Measurements from ENCODE around the gene CARS2.
"Not testable (repeated sequence)": the region's sequence is repeated elsewhere in the genome, so short reads cannot be mapped to it uniquely, and the experiment has no call there.

CARS2 gene

DNA sequence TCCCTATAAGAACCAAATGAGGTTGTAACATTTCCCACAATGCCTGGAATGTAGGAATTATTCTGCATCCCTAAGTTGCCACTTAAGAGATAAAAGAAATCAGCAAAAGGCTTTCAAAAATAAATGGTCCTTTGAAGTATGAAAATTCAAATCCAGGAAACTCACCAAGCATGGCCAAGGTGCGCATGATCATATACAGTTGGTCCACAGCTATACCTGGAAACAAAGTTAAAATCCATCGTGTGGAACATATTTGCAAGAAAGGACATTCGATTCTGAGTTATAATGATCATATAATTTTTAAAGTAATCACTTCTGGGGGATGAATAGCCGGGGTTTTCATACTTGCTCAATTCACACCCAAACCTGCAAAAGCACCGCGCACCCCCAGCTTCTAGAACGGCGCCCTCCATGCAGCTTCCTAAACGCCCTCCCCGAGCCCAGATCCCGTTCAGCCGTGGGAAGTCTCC is 525 bp downstream of the CARS2 start:
- peak overlapping the region; percentile 61; the same call in 1 of the 2 replicates for H3K27ac ChIP-seq (ENCODE audit: low read depth, low read length)
- peak overlapping the region; percentile 87 for H3K4me3 ChIP-seq (ENCODE audit: low read length)
- no peaks in the 10 kb centered on the region for H3K9me3 ChIP-seq (ENCODE audit: insufficient read depth, low read depth, low read length)
- no peaks in the 10 kb centered on the region for H3K27me3 ChIP-seq (ENCODE audit: insufficient read depth, low read length)
- 10% methylated on average over 11 of the region's 12 CpGs for whole genome bisulfite sequencing
- peaks cover 8% of the 10 kb centered on the region; the same call in 1 of the 2 replicates for H3K4me1 ChIP-seq (ENCODE audit: insufficient read depth, low read length)
- H3K9ac ChIP-seq (ENCODE audit: low read depth, low read length), result peak overlapping the region; percentile 92
- peaks cover 26% of the 10 kb centered on the region for H3K36me3 ChIP-seq (ENCODE audit: insufficient read depth, low read length)

DNA sequence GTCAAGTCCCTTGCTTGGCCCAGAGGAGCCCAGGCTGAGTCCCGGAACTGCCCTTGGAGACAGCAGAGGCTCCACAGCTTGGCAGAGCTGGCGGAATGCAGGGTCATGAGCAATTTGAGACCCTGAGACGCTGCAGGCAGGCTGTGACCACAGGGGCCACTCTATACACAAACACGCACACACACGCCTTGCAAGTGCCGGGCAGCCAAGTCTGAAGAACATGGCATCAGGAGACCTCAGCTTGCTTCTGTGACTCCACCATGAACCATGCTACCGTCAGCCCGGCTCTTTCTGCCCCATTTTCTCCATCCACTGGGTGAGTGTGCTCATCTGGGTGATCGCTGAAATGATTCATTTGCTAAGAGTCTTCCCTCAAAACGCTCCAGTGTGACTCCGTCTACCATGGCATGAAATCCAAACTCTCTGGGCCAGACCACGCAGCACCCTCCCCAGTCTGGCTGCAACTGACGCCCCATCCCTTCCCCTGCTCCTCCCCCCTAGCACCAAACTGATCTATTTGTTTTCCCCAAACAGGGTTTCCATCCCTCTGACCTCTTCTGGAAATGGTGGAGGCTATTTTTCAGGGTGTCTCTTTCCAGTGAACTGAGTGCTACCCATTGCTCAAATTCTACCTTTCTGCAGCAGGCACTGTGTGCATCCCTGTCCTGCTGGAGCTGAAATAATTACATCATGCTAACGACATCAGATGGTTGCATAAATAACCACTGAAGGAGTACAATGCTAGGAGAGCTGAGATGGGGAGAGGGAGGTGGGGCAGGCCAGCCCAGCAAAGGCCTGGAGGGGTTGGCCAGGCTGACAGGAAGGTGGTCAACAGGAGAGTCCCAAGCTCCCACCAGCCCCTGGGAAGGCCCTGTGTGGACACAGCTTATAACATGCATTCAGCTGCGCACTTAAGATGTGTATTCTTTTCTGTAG is 3.1 kb downstream of the CARS2 start:
- Histone ChIP-seq H3K4me1 (ENCODE audit: insufficient read depth, low read length) (peaks cover 8% of the 10 kb centered on the region; the same call in 1 of the 2 replicates), H3K9ac (ENCODE audit: low read depth, low read length) (no peak overlapping the region), H3K4me3 (ENCODE audit: low read length) (no peak overlapping the region), H3K27ac (ENCODE audit: low read depth, low read length) (no peak overlapping the region), H3K36me3 (ENCODE audit: insufficient read depth, low read length) (peaks cover 49% of the 10 kb centered on the region), H3K27me3 (ENCODE audit: insufficient read depth, low read length) (no peaks in the 10 kb centered on the region), H3K9me3 (ENCODE audit: insufficient read depth, low read depth, low read length) (no peaks in the 10 kb centered on the region)
- WGBS, result 93% methylated on average over 14 of the region's 15 CpGs

- Histone ChIP-seq H3K4me3 (ENCODE audit: low read length) (no peak overlapping the region), H3K27ac (ENCODE audit: low read depth, low read length) (no peak overlapping the region), H3K9me3 (ENCODE audit: insufficient read depth, low read depth, low read length) (no peaks in the 10 kb centered on the region), H3K27me3 (ENCODE audit: insufficient read depth, low read length) (no peaks in the 10 kb centered on the region), H3K4me1 (ENCODE audit: insufficient read depth, low read length) (peaks cover 8% of the 10 kb centered on the region; the same call in 1 of the 2 replicates), H3K36me3 (ENCODE audit: insufficient read depth, low read length) (peaks cover 57% of the 10 kb centered on the region), H3K9ac (ENCODE audit: low read depth, low read length) (no peak overlapping the region)
- 95% methylated on average over 3 of the region's 3 CpGs for WGBS
These were observed 3.8 kb downstream of the CARS2 start for GRCh38 chr13:110702089-110702488.

DNA sequence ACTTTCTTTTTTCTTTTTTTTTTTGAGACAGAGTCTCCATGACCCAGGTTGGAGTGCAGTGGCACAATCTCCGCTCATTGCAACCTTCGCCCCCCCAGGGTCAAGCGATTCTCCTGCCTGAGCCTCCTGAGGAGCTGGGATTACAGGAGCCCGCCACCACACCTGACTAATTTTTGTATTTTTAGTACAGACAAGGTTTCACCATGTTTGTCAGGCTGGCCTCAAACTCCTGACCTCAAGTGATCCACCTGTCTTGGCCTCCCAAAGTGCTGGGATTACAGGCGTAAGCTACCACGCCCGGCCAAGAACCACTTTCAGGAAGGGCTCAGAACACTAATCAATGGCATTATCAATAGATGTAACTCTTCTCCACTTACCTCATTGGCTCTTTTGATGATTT is 4.9 kb downstream of the CARS2 start:
- not testable (repeated sequence) for H3K9ac ChIP-seq (ENCODE audit: low read depth, low read length); H3K27me3 ChIP-seq (ENCODE audit: insufficient read depth, low read length); H3K4me1 ChIP-seq (ENCODE audit: insufficient read depth, low read length); H3K9me3 ChIP-seq (ENCODE audit: insufficient read depth, low read depth, low read length); H3K27ac ChIP-seq (ENCODE audit: low read depth, low read length); H3K4me3 ChIP-seq (ENCODE audit: low read length)
- peaks cover 65% of the 10 kb centered on the region for H3K36me3 ChIP-seq (ENCODE audit: insufficient read depth, low read length)
- WGBS, result 95% methylated on average over 7 of the region's 7 CpGs

DNA sequence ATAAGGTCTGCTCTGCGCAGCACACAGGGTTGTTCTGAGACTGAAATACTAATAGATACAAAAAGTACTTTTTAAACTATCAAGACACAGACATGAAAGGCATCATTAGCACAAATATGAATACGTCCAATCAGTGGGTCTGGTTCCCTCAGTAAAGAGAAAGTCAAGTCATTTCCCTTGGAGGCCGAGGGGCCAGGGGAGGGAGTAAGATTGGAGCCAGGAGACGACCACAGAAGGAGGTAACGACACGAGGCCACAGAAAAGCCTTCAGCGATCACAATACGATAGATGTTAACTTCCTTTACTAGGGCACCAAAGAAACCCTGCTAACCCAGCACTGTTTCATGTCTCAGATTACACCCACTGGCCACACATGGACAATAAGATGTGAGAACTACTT is 5.3 kb downstream of the CARS2 start:
- H3K27me3 ChIP-seq (ENCODE audit: insufficient read depth, low read length), result no peaks in the 10 kb centered on the region
- H3K27ac ChIP-seq (ENCODE audit: low read depth, low read length), result no peak overlapping the region
- peaks cover 8% of the 10 kb centered on the region; the same call in 1 of the 2 replicates for H3K4me1 ChIP-seq (ENCODE audit: insufficient read depth, low read length)
- peaks cover 68% of the 10 kb centered on the region for H3K36me3 ChIP-seq (ENCODE audit: insufficient read depth, low read length)
- WGBS, result 79% methylated on average over 7 of the region's 8 CpGs
- no peaks in the 10 kb centered on the region for H3K9me3 ChIP-seq (ENCODE audit: insufficient read depth, low read depth, low read length)
- H3K4me3 ChIP-seq (ENCODE audit: low read length), result no peak overlapping the region
- H3K9ac ChIP-seq (ENCODE audit: low read depth, low read length), result no peak overlapping the region

GRCh38 chr13:110700186-110700585 is 5.7 kb downstream of the CARS2 start:
- Histone ChIP-seq H3K4me3 (ENCODE audit: low read length) (no peak overlapping the region), H3K27ac (ENCODE audit: low read depth, low read length) (no peak overlapping the region), H3K36me3 (ENCODE audit: insufficient read depth, low read length) (peaks cover 70% of the 10 kb centered on the region), H3K9me3 (ENCODE audit: insufficient read depth, low read depth, low read length) (no peaks in the 10 kb centered on the region), H3K27me3 (ENCODE audit: insufficient read depth, low read length) (no peaks in the 10 kb centered on the region), H3K9ac (ENCODE audit: low read depth, low read length) (no peak overlapping the region), H3K4me1 (ENCODE audit: insufficient read depth, low read length) (peaks cover 7% of the 10 kb centered on the region; the same call in 1 of the 2 replicates)
- WGBS, result 91% methylated on average over 14 of the region's 14 CpGs

- Histone ChIP-seq H3K27me3 (ENCODE audit: insufficient read depth, low read length) (no peaks in the 10 kb centered on the region), H3K9ac (ENCODE audit: low read depth, low read length) (no peak overlapping the region), H3K4me3 (ENCODE audit: low read length) (no peak overlapping the region), H3K36me3 (ENCODE audit: insufficient read depth, low read length) (peaks cover 76% of the 10 kb centered on the region), H3K9me3 (ENCODE audit: insufficient read depth, low read depth, low read length) (no peaks in the 10 kb centered on the region), H3K4me1 (ENCODE audit: insufficient read depth, low read length) (no peaks in the 10 kb centered on the region), H3K27ac (ENCODE audit: low read depth, low read length) (no peak overlapping the region)
- 85% methylated on average over 15 of the region's 15 CpGs for WGBS
These were observed 6.5 kb downstream of the CARS2 start for GRCh38 chr13:110699148-110700145.

- Histone ChIP-seq H3K27ac (ENCODE audit: low read depth, low read length) (no peak overlapping the region), H3K9me3 (ENCODE audit: insufficient read depth, low read depth, low read length) (no peaks in the 10 kb centered on the region), H3K4me1 (ENCODE audit: insufficient read depth, low read length) (no peaks in the 10 kb centered on the region), H3K4me3 (ENCODE audit: low read length) (no peak overlapping the region), H3K27me3 (ENCODE audit: insufficient read depth, low read length) (no peaks in the 10 kb centered on the region), H3K9ac (ENCODE audit: low read depth, low read length) (no peak overlapping the region), H3K36me3 (ENCODE audit: insufficient read depth, low read length) (peaks cover 76% of the 10 kb centered on the region)
- WGBS, result 95% methylated on average over 4 of the region's 4 CpGs
These were observed 7.2 kb downstream of the CARS2 start for GRCh38 chr13:110698689-110699088.

- no peak overlapping the region for H3K27ac ChIP-seq (ENCODE audit: low read depth, low read length)
- no peaks in the 10 kb centered on the region for H3K27me3 ChIP-seq (ENCODE audit: insufficient read depth, low read length)
- no peak overlapping the region for H3K4me3 ChIP-seq (ENCODE audit: low read length)
- no peak overlapping the region for H3K9ac ChIP-seq (ENCODE audit: low read depth, low read length)
- H3K4me1 ChIP-seq (ENCODE audit: insufficient read depth, low read length), result no peaks in the 10 kb centered on the region
- H3K9me3 ChIP-seq (ENCODE audit: insufficient read depth, low read depth, low read length), result no peaks in the 10 kb centered on the region
- 75% methylated on average over 3 of the region's 4 CpGs for WGBS
- peaks cover 78% of the 10 kb centered on the region for H3K36me3 ChIP-seq (ENCODE audit: insufficient read depth, low read length)
These were observed 8.1 kb downstream of the CARS2 start for GRCh38 chr13:110697842-110698241.

GRCh38 chr13:110696776-110697175 is 9.1 kb downstream of the CARS2 start:
- Histone ChIP-seq H3K27ac (ENCODE audit: low read depth, low read length) (no peak overlapping the region), H3K9me3 (ENCODE audit: insufficient read depth, low read depth, low read length) (no peaks in the 10 kb centered on the region), H3K36me3 (ENCODE audit: insufficient read depth, low read length) (peaks cover 69% of the 10 kb centered on the region), H3K9ac (ENCODE audit: low read depth, low read length) (no peak overlapping the region), H3K4me1 (ENCODE audit: insufficient read depth, low read length) (no peaks in the 10 kb centered on the region), H3K27me3 (ENCODE audit: insufficient read depth, low read length) (no peaks in the 10 kb centered on the region), H3K4me3 (ENCODE audit: low read length) (no peak overlapping the region)
- 95% methylated on average over 10 of the region's 10 CpGs for WGBS

DNA sequence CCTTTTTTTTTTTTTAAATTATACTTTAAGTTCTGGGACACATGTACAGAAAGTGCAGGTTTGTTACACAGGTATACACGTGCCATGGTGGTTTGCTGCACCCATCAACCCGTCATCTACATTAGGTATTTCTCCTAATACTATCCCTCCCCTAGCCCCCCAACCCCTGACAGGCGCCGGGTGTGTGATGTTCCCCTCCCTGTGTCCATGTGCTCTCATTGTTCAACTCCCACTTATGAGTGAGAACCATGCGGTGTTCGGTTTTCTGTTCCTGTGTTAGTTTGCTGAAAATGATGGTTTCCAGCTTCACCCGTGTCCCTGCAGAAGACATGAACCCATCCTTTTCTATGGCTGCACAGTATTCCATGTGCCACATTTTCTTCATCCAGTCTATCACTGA is 10.1 kb downstream of the CARS2 start:
- H3K4me3 ChIP-seq (ENCODE audit: low read length); H3K27me3 ChIP-seq (ENCODE audit: insufficient read depth, low read length); H3K9ac ChIP-seq (ENCODE audit: low read depth, low read length); H3K27ac ChIP-seq (ENCODE audit: low read depth, low read length); H3K4me1 ChIP-seq (ENCODE audit: insufficient read depth, low read length); H3K9me3 ChIP-seq (ENCODE audit: insufficient read depth, low read depth, low read length): not testable (repeated sequence)
- H3K36me3 ChIP-seq (ENCODE audit: insufficient read depth, low read length), result peaks cover 59% of the 10 kb centered on the region
- 95% methylated on average over 7 of the region's 7 CpGs for whole genome bisulfite sequencing

Data from HUES64 (cell line).